ENCODE results near the gene KY. TPM values are rescaled to one million over a fixed set of nuclear protein-coding genes. Genes with fewer than 3 reads are reported as not detected.
A peak's percentile ranks its signal among the peaks of the same experiment; 100 is the strongest.

KY gene
- total and polyA plus RNA-seq, 2 of the 8 experiments (the other 6 are each of a cell fraction or from before 2014, with no cell fraction given), result not detected

- no peak overlapping the region for H2BK12ac ChIP-seq (ENCODE audit: low read depth, low read length)
- no peaks in the 10 kb centered on the region for H3K9me3 ChIP-seq (ENCODE audit: insufficient read depth in 2 of 2, low read depth in 1 of 2, low read length in 1 of 2)
- H2BK15ac ChIP-seq (ENCODE audit: low read length), result no peak overlapping the region
- H4K20me1 ChIP-seq (replicated peaks in 1 of 2; ENCODE audit: control insufficient read depth in 1 of 2, insufficient read depth in 2 of 2, low read length in 2 of 2), result peaks cover 4 to 23% of the 10 kb centered on the region in 2 experiments
- H3K9ac ChIP-seq (replicated peaks in 1 of 4; ENCODE audit: extremely low read depth in 1 of 4, low read depth in 3 of 4, low read length in 3 of 4), result no peak overlapping the region
- H4K8ac ChIP-seq (ENCODE audit: extremely low read depth, insufficient read depth, low read length), result no peak overlapping the region
- no peak overlapping the region for H3K23ac ChIP-seq (ENCODE audit: insufficient read length)
- no peak overlapping the region for H3K56ac ChIP-seq (replicated peaks; ENCODE audit: insufficient read length, low read depth, low read length)
- no peak overlapping the region for H3K4ac ChIP-seq (replicated peaks; ENCODE audit: insufficient read length, low read depth, low read length)
- H2BK20ac ChIP-seq (ENCODE audit: low read length), result no peak overlapping the region
- FAIRE-seq (no peak), DNase-seq (ENCODE audit: low read depth in 1 of 2, low spot score in 2 of 2) (no peak)
- no peak overlapping the region for H2AK5ac ChIP-seq (ENCODE audit: low read depth, low read length)
- H3K36me3 ChIP-seq (ENCODE audit: control insufficient read depth in 2 of 4, insufficient read depth in 4 of 4, low read length in 3 of 4), result no peaks in the 10 kb centered on the region
- H3K18ac ChIP-seq (ENCODE audit: extremely low read depth, low read length), result no peak overlapping the region
- no peak overlapping the region for H2BK5ac ChIP-seq (ENCODE audit: low read depth, low read length)
- H3K14ac ChIP-seq (ENCODE audit: insufficient read length), result no peak overlapping the region
- H3K4me2 ChIP-seq (ENCODE audit: insufficient read depth in 1 of 2, low read depth in 2 of 2, low read length in 2 of 2), result peak overlapping the region; percentile 76 to 88
- no peaks in the 10 kb centered on the region for H3K79me1 ChIP-seq (ENCODE audit: low read depth, low read length)
- H3K27me3 ChIP-seq (replicated peaks in 1 of 4; ENCODE audit: control insufficient read depth in 3 of 4, extremely low read depth in 1 of 4, insufficient read depth in 3 of 4, low read length in 3 of 4), result peaks cover 59 to 99% (median 94%) of the 10 kb centered on the region in 4 experiments
- peaks cover 10% of the 10 kb centered on the region; the same call in 1 of the 2 replicates for H3K23me2 ChIP-seq (ENCODE audit: low read depth, low read length)
- no peak overlapping the region for H3K27ac ChIP-seq (ENCODE audit: low read depth, low read length)
- WGBS, 2 experiments (ENCODE audit: extremely low coverage in 1 of 2, insufficient coverage in 1 of 2, insufficient read length in 1 of 2, insufficient replicate concordance in 2 of 2, low coverage in 1 of 2, low lambda C conversion rate in 2 of 2, missing lambda C conversion rate in 1 of 2), result 53% methylated on average over 17 of the region's 17 CpGs; no CpG with 5 or more reads in 1 of the 2 experiments
- H4K5ac ChIP-seq (ENCODE audit: insufficient read length, low read depth, low read length), result no peak overlapping the region
- no peak overlapping the region for H4K91ac ChIP-seq (replicated peaks; ENCODE audit: insufficient read length, low read length)
- peak overlapping the region; percentile 30 to 53 (median 42); a peak in 6 of 8 replicates for H3K4me3 ChIP-seq (ENCODE audit: extremely low read depth in 1 of 4, insufficient read depth in 2 of 4, low read depth in 3 of 4, low read length in 4 of 4)
- peaks cover 0 to 6% (median 2%) of the 10 kb centered on the region in 4 experiments; a peak in 5 of 7 replicates for H3K4me1 ChIP-seq (replicated peaks in 1 of 4; ENCODE audit: control insufficient read depth in 3 of 4, insufficient read depth in 4 of 4, low read length in 3 of 4)
- ChIA-PET CTCF (ENCODE audit: partially characterized antibody) (interaction anchor here (0.7 to 9.4 kb wide), 6 partner anchors 12 to 143 kb away, joined by 4 to 78 read pairs (median 8); partner anchors contain the start of gene EPHB1), POLR2A (ENCODE audit: partially characterized antibody) (interaction anchor here (0.6 kb wide), 1 partner anchor 12 kb away, joined by 5 read pairs; no protein-coding TSS in a partner anchor)
- H3K79me2 ChIP-seq (ENCODE audit: control insufficient read depth in 1 of 2, insufficient read depth in 2 of 2, low read length in 2 of 2), result no peaks in the 10 kb centered on the region
- no peak overlapping the region for H2AFZ ChIP-seq (ENCODE audit: low read length)
- H2BK120ac ChIP-seq (replicated peaks; ENCODE audit: low read depth, low read length), result no peak overlapping the region
- TF ChIP-seq CBX5 (IDR thresholded peaks at IDR 0.05; ENCODE audit: low read depth, low read length) (no peak), POLR2AphosphoS5 (IDR thresholded peaks at IDR 0.05; ENCODE audit: low read depth, low read length) (no peak), BACH1 (IDR thresholded peaks at IDR 0.05; ENCODE audit: low read length) (no peak), ASH2L (IDR thresholded peaks at IDR 0.05; ENCODE audit: low read length) (no peak), CTCF (IDR thresholded peaks at IDR 0.05; ENCODE audit: control extremely low read depth in 1 of 3, insufficient read depth in 1 of 3, low read depth in 1 of 3, low read length in 3 of 3) (no peak)
Measured at GRCh38 chr3:134651347-134652041, 672 bp upstream of the KY start.

All from H1 (cell line).